H9 (cell line): ENCODE results near the gene ERVW-1. TPM values are rescaled to one million over a fixed set of nuclear protein-coding genes. Genes with fewer than 3 reads are reported as not detected.

Experiments
- DNase-seq: peaks from one replicate; pipeline ENCODE4 v3.0.0-alpha.2; 2017
- H2AFZ ChIP-seq: one replicate; pipeline ENCODE4 v1.6.1; 2013; ENCODE audit warnings: mild to moderate bottlenecking, low read length, control low read depth, moderate library complexity
- H2AK5ac ChIP-seq: 2 replicates; pipeline ENCODE4 v1.6.1; 2013; ENCODE audit warnings: low read length, control low read depth, mixed read lengths; ENCODE audit not compliant: insufficient read length
- H2BK120ac ChIP-seq: one replicate; pipeline ENCODE4 v1.6.1; 2013; ENCODE audit warnings: low read depth, mild to moderate bottlenecking, low read length, control low read depth, inconsistent platforms; ENCODE audit not compliant: poor library complexity, severe bottlenecking
- H2BK12ac ChIP-seq: 2 replicates; pipeline ENCODE4 v1.6.1; 2013; ENCODE audit warnings: low read length, control low read depth, mixed read lengths, low read depth; ENCODE audit not compliant: insufficient read length
- H2BK15ac ChIP-seq: 2 replicates; pipeline ENCODE4 v1.6.1; 2013; ENCODE audit warnings: low read depth, low read length, control low read depth
- H2BK20ac ChIP-seq: one replicate; pipeline ENCODE4 v1.6.1; 2013; ENCODE audit warnings: low read depth, mild to moderate bottlenecking, low read length, control low read depth, inconsistent platforms; ENCODE audit not compliant: poor library complexity, severe bottlenecking
- H2BK5ac ChIP-seq: 2 replicates; pipeline ENCODE4 v1.6.1; 2013; ENCODE audit warnings: low read length, control low read depth, mixed read lengths; ENCODE audit not compliant: insufficient read length
- H3K14ac ChIP-seq: 2 replicates; pipeline ENCODE4 v1.6.1; 2013; ENCODE audit warnings: low read length, control low read depth; ENCODE audit not compliant: insufficient read depth
- H3K18ac ChIP-seq: 2 replicates; pipeline ENCODE4 v1.6.1; 2013; ENCODE audit warnings: low read depth, mild to moderate bottlenecking, mixed read lengths, low read length, control low read depth; ENCODE audit not compliant: insufficient read length
- H3K23ac ChIP-seq: 2 replicates; pipeline ENCODE4 v1.6.1; 2013; ENCODE audit warnings: low read length, control low read depth, mixed read lengths, low read depth; ENCODE audit not compliant: insufficient read length
- H3K23me2 ChIP-seq: 2 replicates; pipeline ENCODE4 v1.6.1; 2013; ENCODE audit warnings: low read depth, mild to moderate bottlenecking, mixed read lengths, low read length, control low read depth; ENCODE audit not compliant: insufficient read length, poor library complexity, severe bottlenecking
- H3K27ac ChIP-seq: 2 replicates; pipeline ENCODE4 v1.5.1; 2013; ENCODE audit warnings: low read length, control low read depth, mixed read lengths, low read depth; ENCODE audit not compliant: insufficient read length
- H3K27me3 ChIP-seq: 2 replicates; pipeline ENCODE4 v1.6.1; 2013; ENCODE audit warnings: low read length, control low read depth, inconsistent platforms; ENCODE audit not compliant: insufficient read depth
- H3K4ac ChIP-seq: 2 replicates; pipeline ENCODE4 v1.6.1; 2013; ENCODE audit warnings: low read depth, mild to moderate bottlenecking, control low read depth, inconsistent platforms, low read length, moderate library complexity
- H3K4me1 ChIP-seq: 2 replicates; pipeline ENCODE4 v1.6.1; 2013; ENCODE audit warnings: low read length, control low read depth, inconsistent platforms; ENCODE audit not compliant: insufficient read depth
- H3K4me2 ChIP-seq: 2 replicates; pipeline ENCODE4 v1.6.1; 2013; ENCODE audit warnings: low read length, control low read depth, mixed read lengths; ENCODE audit not compliant: insufficient read length, insufficient read depth
- H3K56ac ChIP-seq: 2 replicates; pipeline ENCODE4 v1.6.1; 2013; ENCODE audit warnings: low read depth, mild to moderate bottlenecking, mixed read lengths, low read length, control low read depth; ENCODE audit not compliant: insufficient read length
- H3K79me1 ChIP-seq: 2 replicates; pipeline ENCODE4 v1.6.1; 2013; ENCODE audit warnings: low read depth, mild to moderate bottlenecking, moderate library complexity, low read length, control low read depth, inconsistent platforms; ENCODE audit not compliant: insufficient read depth, poor library complexity, severe bottlenecking
- H3K79me2 ChIP-seq: 2 replicates; pipeline ENCODE4 v1.6.1; 2013; ENCODE audit warnings: low read length, control low read depth, inconsistent platforms; ENCODE audit not compliant: insufficient read depth
- H3K9ac ChIP-seq: 2 replicates; pipeline ENCODE4 v1.6.1; 2013; ENCODE audit warnings: low read length, control low read depth, mixed read lengths; ENCODE audit not compliant: insufficient read length; ENCODE audit errors: extremely low read depth
- H3K9me3 ChIP-seq: one replicate; pipeline ENCODE4 v1.6.1; 2013; ENCODE audit warnings: low read depth, low read length, inconsistent platforms; ENCODE audit not compliant: control insufficient read depth
- H3T11ph ChIP-seq: one replicate; pipeline ENCODE4 v1.6.1; 2013; ENCODE audit warnings: mild to moderate bottlenecking, low read length, control low read depth, inconsistent platforms
- H4K20me1 ChIP-seq: one replicate; pipeline ENCODE4 v1.6.1; 2013; ENCODE audit not compliant: control insufficient read depth, insufficient read length, insufficient read depth
- H4K5ac ChIP-seq: 2 replicates; pipeline ENCODE4 v1.6.1; 2013; ENCODE audit warnings: low read depth, mild to moderate bottlenecking, mixed read lengths, low read length, control low read depth; ENCODE audit not compliant: insufficient read length
- H4K8ac ChIP-seq: replicated peaks from 2 replicates; pipeline ENCODE4 v1.6.1; 2013; ENCODE audit warnings: low read length, control low read depth, mixed read lengths, low read depth; ENCODE audit not compliant: insufficient read length
- H4K91ac ChIP-seq: 2 replicates; pipeline ENCODE4 v1.6.1; 2013; ENCODE audit warnings: low read depth, mild to moderate bottlenecking, moderate library complexity, mixed read lengths, low read length, control low read depth; ENCODE audit not compliant: insufficient read length
- H3K27ac Mint-ChIP-seq, 3 experiments: 2 replicates in 2 of 3; 3 replicates in 1 of 3; pipeline ENCODE4 v1.8.0; 2020 to 2021; ENCODE audit warnings: mixed read lengths in 3 of 3, mild to moderate bottlenecking in 1 of 3, moderate library complexity in 1 of 3
- H3K27me3 Mint-ChIP-seq: 2 replicates; pipeline ENCODE4 v1.8.0; 2021; ENCODE audit warnings: low read depth, mild to moderate bottlenecking, moderate library complexity, mixed read lengths
- H3K36me3 Mint-ChIP-seq, 3 experiments: 2 replicates in 2 of 3; 3 replicates in 1 of 3; pipeline ENCODE4 v1.8.0; 2020 to 2021; ENCODE audit warnings: low read depth in 3 of 3, mixed read lengths in 3 of 3; ENCODE audit not compliant: insufficient read depth in 1 of 3
- H3K4me1 Mint-ChIP-seq, 2 experiments: 2 replicates each; pipeline ENCODE4 v1.8.0; 2020; ENCODE audit warnings: mixed read lengths in 2 of 2
- H3K4me3 Mint-ChIP-seq, 2 experiments: 2 replicates in 1 of 2; 3 replicates in 1 of 2; pipeline ENCODE4 v1.8.0; 2020 to 2021; ENCODE audit warnings: mild to moderate bottlenecking in 2 of 2, mixed read lengths in 2 of 2, moderate library complexity in 1 of 2
- H3K9me3 Mint-ChIP-seq, 2 experiments: 2 replicates in 1 of 2; 3 replicates in 1 of 2; pipeline ENCODE4 v1.8.0; 2020; ENCODE audit warnings: mild to moderate bottlenecking in 2 of 2, mixed read lengths in 2 of 2, moderate library complexity in 1 of 2
- CTCF ChIP-seq: fragments of 200-600 bp; sonication (generic); conservative IDR thresholded peaks from 3 replicates; pipeline ENCODE4 v1.8.0; 2021; ENCODE audit warnings: antibody characterized with exemption, mild to moderate bottlenecking
- WGBS: extraction: QIAGEN DNeasy Blood & Tissue Kit; methylation state at CpG from one replicate; pipeline ENCODE4 v1.1.7; 2013; ENCODE audit warnings: missing lambda C conversion rate, low lambda C conversion rate, mixed read lengths; ENCODE audit not compliant: insufficient read length; ENCODE audit errors: extremely low coverage; 5-methylcytosine and 5-hydroxymethylcytosine counted together
- total RNA-seq: library from RNA; stranded (reverse); gene quantifications from 2 replicates; pipeline ENCODE4 v1.2.1, GENCODE V29; 2021

ERVW-1 gene
- total RNA-seq, 1 experiment from 2014 or later: not detected

GRCh38 chr7:92485974-92486373, 8.2 kb upstream of the ERVW-1 start:
- no peaks in the 10 kb centered on the region for H3K27me3 Mint-ChIP-seq

More at GRCh38 chr7:92485974-92486373, 8.2 kb upstream of the ERVW-1 start:
- H4K91ac ChIP-seq: no peak overlapping the region
- H2AK5ac ChIP-seq: no peak overlapping the region
- no peak overlapping the region for H2BK15ac ChIP-seq
- H2BK120ac ChIP-seq: no peak overlapping the region
- no peaks in the 10 kb centered on the region for H3K79me1 ChIP-seq
- H3K4me2 ChIP-seq: no peak overlapping the region
- no peak overlapping the region for H3K9ac ChIP-seq
- no peak overlapping the region for H3K14ac ChIP-seq
- no peaks in the 10 kb centered on the region for H3K23me2 ChIP-seq
- no peaks in the 10 kb centered on the region for H3K4me1 ChIP-seq
- no peak for DNase-seq
- H2AFZ ChIP-seq: no peak overlapping the region
- no peaks in the 10 kb centered on the region for H3K79me2 ChIP-seq
- Mint-ChIP-seq H3K27ac (no peak overlapping the region), H3K9me3 (no peaks in the 10 kb centered on the region), H3K4me3 (no peak overlapping the region), H3K4me1 (no peaks in the 10 kb centered on the region), H3K36me3 (peaks cover 14 to 41% (median 34%) of the 10 kb centered on the region in 3 experiments; a peak in 6 of 7 replicates)
- no peak overlapping the region for H3K23ac ChIP-seq
- no peak overlapping the region for H2BK12ac ChIP-seq
- no peak overlapping the region for H2BK20ac ChIP-seq
- H4K20me1 ChIP-seq: no peaks in the 10 kb centered on the region
- no peak overlapping the region for H2BK5ac ChIP-seq
- H3K9me3 ChIP-seq: no peaks in the 10 kb centered on the region
- no CpG with 5 or more reads among the region's 2 CpGs for WGBS
- H3K18ac ChIP-seq: no peak overlapping the region
- H3K27me3 ChIP-seq: no peaks in the 10 kb centered on the region
- H3K27ac ChIP-seq: no peak overlapping the region
- H3T11ph ChIP-seq: no peak overlapping the region
- no peak overlapping the region for H4K5ac ChIP-seq
- no peak for TF ChIP-seq CTCF
- no peak overlapping the region for H4K8ac ChIP-seq
- no peak overlapping the region for H3K56ac ChIP-seq
- no peak overlapping the region for H3K4ac ChIP-seq
